HepG2 (cell line): ENCODE data around the gene AKR1C2. TPM values are rescaled to one million over a fixed set of nuclear protein-coding genes. Genes with fewer than 3 reads are reported as not detected.

Experiments
- CBFB ChIP-seq: sonication (generic); formaldehyde crosslinking; IDR thresholded peaks from 2 replicates; pipeline ENCODE4 v1.4.0; 2020; ENCODE audit warnings: missing genetic modification reagents
- CREB1 ChIP-seq, 2 experiments: fragments of 450-650 bp in 1 of 2; IDR thresholded peaks; 2 replicates each; pipeline ENCODE4 v1.6.1; 2016 to 2017; ENCODE audit warnings: control low read depth in 1 of 2, mild to moderate bottlenecking in 1 of 2, missing compliant biosample characterization in 1 of 2, missing genetic modification characterization in 1 of 2
- FOXA3 ChIP-seq: IDR thresholded peaks from 2 replicates; pipeline ENCODE4 v1.6.1; 2016; ENCODE audit warnings: missing genetic modification reagents, missing compliant biosample characterization
- KLF13 ChIP-seq: sonication (generic); formaldehyde crosslinking; IDR thresholded peaks from 2 replicates; pipeline ENCODE4 v1.4.0; 2020; ENCODE audit warnings: mild to moderate bottlenecking, missing genetic modification reagents
- SALL1 ChIP-seq: sonication (generic); formaldehyde crosslinking; IDR thresholded peaks from 2 replicates; pipeline ENCODE4 v1.8.0; 2022; ENCODE audit warnings: mild to moderate bottlenecking, missing genetic modification reagents
- SIN3A ChIP-seq: IDR thresholded peaks from 2 replicates; pipeline ENCODE4 v1.6.1; 2011; ENCODE audit warnings: low read depth, mild to moderate bottlenecking, control low read depth, low read length, borderline replicate concordance
- SSRP1 ChIP-seq: IDR thresholded peaks from 2 replicates; pipeline ENCODE4 v1.6.1; 2016; ENCODE audit warnings: control low read depth
- ZNF460 ChIP-seq: sonication (generic); formaldehyde crosslinking; IDR thresholded peaks from 2 replicates; pipeline ENCODE4 v1.5.1; 2020; ENCODE audit warnings: missing genetic modification reagents, mild to moderate bottlenecking, borderline replicate concordance
- ZNF781 ChIP-seq: sonication (generic); formaldehyde crosslinking; IDR thresholded peaks from 2 replicates; pipeline ENCODE4 v1.5.1; 2020; ENCODE audit warnings: borderline replicate concordance, mild to moderate bottlenecking, missing genetic modification reagents; ENCODE audit errors: not compliant biosample characterization
- polyA plus RNA-seq, 8 experiments: library from polyadenylated mRNA; depleted of rRNA in 3 of 8; stranded (reverse) in 7 of 8; unstranded in 1 of 8; fragments of >200 nt; fragmentation: Illumina TruSeq in 4 of 8; extraction: Trizol in 4 of 8; gene quantifications; 2 replicates each; pipeline versions ENCODE4 v1.2.1 to v1.2.3, GENCODE V29; 2011 to 2016; ENCODE audit warnings: low read depth in 4 of 8, missing spikeins in 1 of 8, mixed read lengths in 1 of 8; ENCODE audit not compliant: insufficient read depth in 1 of 8
- total RNA-seq, 5 experiments: library from RNA; depleted of rRNA; stranded (reverse); fragments of >200 nt; fragmentation: Illumina TruSeq; extraction: Trizol; gene quantifications; 2 replicates each; pipeline ENCODE4 v1.2.3, GENCODE V29; 2016; ENCODE audit warnings: low read depth in 1 of 5
- TF ChIP-seq, protein P1 (sequence below): sonication (generic); formaldehyde crosslinking; IDR thresholded peaks from 2 replicates; pipeline ENCODE4 v1.4.0; 2020; ENCODE audit warnings: missing genetic modification reagents, borderline replicate concordance
- TF ChIP-seq, protein P2 (sequence below), 2 experiments: sonication (generic) in 1 of 2; formaldehyde crosslinking in 1 of 2; IDR thresholded peaks; 2 replicates each; pipeline versions ENCODE4 v1.4.0 to v1.6.1; 2018 to 2020; ENCODE audit warnings: missing genetic modification reagents in 2 of 2, borderline replicate concordance in 1 of 2, low read depth in 1 of 2, mild to moderate bottlenecking in 1 of 2, missing biosample characterization in 1 of 2
- TF ChIP-seq, protein P3 (sequence below): sonication (generic); formaldehyde crosslinking; IDR thresholded peaks from 2 replicates; pipeline ENCODE4 v1.9.0; 2021; ENCODE audit warnings: missing genetic modification reagents, borderline replicate concordance
- TF ChIP-seq, protein P4 (sequence below): IDR thresholded peaks from 2 replicates; pipeline ENCODE4 v1.6.1; 2012; ENCODE audit warnings: low read length, improper control_type of control experiment
- TF ChIP-seq, protein P5 (sequence below): sonication (generic); formaldehyde crosslinking; IDR thresholded peaks from 2 replicates; pipeline ENCODE4 v1.5.0; 2020; ENCODE audit warnings: mild to moderate bottlenecking, missing genetic modification reagents
- TF ChIP-seq, protein P6 (sequence below): sonication (generic); formaldehyde crosslinking; IDR thresholded peaks from 2 replicates; pipeline ENCODE4 v1.8.1; 2023; ENCODE audit warnings: missing genetic modification reagents, mild to moderate bottlenecking, borderline replicate concordance
- TF ChIP-seq, protein P7 (sequence below): IDR thresholded peaks from 2 replicates; pipeline ENCODE4 v1.6.1; 2016

Gene AKR1C2
- total and polyA plus RNA-seq, 2 of the 13 experiments (the other 11 are each of a cell fraction or from before 2014, with no cell fraction given): 140 to 900 TPM

DNA sequence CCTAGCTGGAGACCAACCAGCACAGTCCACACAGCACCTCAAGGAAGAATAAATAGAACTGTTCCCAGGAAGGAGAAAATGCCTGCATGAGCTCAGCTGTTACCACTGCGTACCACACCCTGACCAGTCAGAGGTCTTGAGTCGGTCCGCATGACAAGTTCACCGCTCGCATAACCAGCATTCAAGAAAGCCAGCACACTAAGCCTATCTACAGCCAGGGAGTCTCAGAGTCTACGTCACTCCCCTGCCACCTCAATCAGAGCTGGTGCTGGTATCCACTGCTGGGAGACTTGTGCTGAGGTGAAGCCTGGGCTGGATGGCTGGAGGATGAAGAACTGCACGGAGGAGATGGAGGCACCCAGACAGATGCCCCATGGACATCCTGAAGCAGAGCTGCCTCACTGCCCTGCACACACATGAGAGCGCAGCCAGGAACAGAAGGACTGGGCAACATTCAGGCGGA lies 20.9 kb downstream of the AKR1C2 start (continued):
- TF ChIP-seq, protein P1, sequence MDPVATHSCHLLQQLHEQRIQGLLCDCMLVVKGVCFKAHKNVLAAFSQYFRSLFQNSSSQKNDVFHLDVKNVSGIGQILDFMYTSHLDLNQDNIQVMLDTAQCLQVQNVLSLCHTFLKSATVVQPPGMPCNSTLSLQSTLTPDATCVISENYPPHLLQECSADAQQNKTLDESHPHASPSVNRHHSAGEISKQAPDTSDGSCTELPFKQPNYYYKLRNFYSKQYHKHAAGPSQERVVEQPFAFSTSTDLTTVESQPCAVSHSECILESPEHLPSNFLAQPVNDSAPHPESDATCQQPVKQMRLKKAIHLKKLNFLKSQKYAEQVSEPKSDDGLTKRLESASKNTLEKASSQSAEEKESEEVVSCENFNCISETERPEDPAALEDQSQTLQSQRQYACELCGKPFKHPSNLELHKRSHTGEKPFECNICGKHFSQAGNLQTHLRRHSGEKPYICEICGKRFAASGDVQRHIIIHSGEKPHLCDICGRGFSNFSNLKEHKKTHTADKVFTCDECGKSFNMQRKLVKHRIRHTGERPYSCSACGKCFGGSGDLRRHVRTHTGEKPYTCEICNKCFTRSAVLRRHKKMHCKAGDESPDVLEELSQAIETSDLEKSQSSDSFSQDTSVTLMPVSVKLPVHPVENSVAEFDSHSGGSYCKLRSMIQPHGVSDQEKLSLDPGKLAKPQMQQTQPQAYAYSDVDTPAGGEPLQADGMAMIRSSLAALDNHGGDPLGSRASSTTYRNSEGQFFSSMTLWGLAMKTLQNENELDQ (CRISPR knock-in tag): no peak
- peak; percentile 10; the same call in 1 of the 2 replicates for TF ChIP-seq SALL1 (CRISPR knock-in tag)
- TF ChIP-seq CREB1 (IDR thresholded peaks at IDR 0.05): no peak
- TF ChIP-seq CREB1 (CRISPR knock-in tag; IDR thresholded peaks at IDR 0.05): no peak
- TF ChIP-seq ZNF460: 0 out of 2 replicates have a peak, but pooled peaks have one; percentile 13
- TF ChIP-seq, protein P2, sequence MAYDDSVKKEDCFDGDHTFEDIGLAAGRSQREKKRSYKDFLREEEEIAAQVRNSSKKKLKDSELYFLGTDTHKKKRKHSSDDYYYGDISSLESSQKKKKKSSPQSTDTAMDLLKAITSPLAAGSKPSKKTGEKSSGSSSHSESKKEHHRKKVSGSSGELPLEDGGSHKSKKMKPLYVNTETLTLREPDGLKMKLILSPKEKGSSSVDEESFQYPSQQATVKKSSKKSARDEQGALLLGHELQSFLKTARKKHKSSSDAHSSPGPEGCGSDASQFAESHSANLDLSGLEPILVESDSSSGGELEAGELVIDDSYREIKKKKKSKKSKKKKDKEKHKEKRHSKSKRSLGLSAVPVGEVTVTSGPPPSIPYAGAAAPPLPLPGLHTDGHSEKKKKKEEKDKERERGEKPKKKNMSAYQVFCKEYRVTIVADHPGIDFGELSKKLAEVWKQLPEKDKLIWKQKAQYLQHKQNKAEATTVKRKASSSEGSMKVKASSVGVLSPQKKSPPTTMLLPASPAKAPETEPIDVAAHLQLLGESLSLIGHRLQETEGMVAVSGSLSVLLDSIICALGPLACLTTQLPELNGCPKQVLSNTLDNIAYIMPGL (CRISPR knock-in tag; IDR thresholded peaks at IDR 0.05; ENCODE audit: borderline replicate concordance in 1 of 2, low read depth in 1 of 2): no peak
- 0 out of 2 replicates have a peak, but pooled peaks have one; percentile 15 for TF ChIP-seq FOXA3 (CRISPR knock-in tag)
- TF ChIP-seq, protein P3, sequence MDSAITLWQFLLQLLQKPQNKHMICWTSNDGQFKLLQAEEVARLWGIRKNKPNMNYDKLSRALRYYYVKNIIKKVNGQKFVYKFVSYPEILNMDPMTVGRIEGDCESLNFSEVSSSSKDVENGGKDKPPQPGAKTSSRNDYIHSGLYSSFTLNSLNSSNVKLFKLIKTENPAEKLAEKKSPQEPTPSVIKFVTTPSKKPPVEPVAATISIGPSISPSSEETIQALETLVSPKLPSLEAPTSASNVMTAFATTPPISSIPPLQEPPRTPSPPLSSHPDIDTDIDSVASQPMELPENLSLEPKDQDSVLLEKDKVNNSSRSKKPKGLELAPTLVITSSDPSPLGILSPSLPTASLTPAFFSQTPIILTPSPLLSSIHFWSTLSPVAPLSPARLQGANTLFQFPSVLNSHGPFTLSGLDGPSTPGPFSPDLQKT (CRISPR knock-in tag): no peak
- TF ChIP-seq SIN3A: peak; percentile 53; the same call in 1 of the 2 replicates
- TF ChIP-seq CBFB (CRISPR knock-in tag): 0 out of 2 replicates have a peak, but pooled peaks have one; percentile 11
- TF ChIP-seq KLF13 (CRISPR knock-in tag): 0 out of 2 replicates have a peak, but pooled peaks have one; percentile 66
- TF ChIP-seq ZNF781: peak; percentile 40
- TF ChIP-seq, protein P4, sequence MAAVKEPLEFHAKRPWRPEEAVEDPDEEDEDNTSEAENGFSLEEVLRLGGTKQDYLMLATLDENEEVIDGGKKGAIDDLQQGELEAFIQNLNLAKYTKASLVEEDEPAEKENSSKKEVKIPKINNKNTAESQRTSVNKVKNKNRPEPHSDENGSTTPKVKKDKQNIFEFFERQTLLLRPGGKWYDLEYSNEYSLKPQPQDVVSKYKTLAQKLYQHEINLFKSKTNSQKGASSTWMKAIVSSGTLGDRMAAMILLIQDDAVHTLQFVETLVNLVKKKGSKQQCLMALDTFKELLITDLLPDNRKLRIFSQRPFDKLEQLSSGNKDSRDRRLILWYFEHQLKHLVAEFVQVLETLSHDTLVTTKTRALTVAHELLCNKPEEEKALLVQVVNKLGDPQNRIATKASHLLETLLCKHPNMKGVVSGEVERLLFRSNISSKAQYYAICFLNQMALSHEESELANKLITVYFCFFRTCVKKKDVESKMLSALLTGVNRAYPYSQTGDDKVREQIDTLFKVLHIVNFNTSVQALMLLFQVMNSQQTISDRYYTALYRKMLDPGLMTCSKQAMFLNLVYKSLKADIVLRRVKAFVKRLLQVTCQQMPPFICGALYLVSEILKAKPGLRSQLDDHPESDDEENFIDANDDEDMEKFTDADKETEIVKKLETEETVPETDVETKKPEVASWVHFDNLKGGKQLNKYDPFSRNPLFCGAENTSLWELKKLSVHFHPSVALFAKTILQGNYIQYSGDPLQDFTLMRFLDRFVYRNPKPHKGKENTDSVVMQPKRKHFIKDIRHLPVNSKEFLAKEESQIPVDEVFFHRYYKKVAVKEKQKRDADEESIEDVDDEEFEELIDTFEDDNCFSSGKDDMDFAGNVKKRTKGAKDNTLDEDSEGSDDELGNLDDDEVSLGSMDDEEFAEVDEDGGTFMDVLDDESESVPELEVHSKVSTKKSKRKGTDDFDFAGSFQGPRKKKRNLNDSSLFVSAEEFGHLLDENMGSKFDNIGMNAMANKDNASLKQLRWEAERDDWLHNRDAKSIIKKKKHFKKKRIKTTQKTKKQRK: no peak
- TF ChIP-seq, protein P5, sequence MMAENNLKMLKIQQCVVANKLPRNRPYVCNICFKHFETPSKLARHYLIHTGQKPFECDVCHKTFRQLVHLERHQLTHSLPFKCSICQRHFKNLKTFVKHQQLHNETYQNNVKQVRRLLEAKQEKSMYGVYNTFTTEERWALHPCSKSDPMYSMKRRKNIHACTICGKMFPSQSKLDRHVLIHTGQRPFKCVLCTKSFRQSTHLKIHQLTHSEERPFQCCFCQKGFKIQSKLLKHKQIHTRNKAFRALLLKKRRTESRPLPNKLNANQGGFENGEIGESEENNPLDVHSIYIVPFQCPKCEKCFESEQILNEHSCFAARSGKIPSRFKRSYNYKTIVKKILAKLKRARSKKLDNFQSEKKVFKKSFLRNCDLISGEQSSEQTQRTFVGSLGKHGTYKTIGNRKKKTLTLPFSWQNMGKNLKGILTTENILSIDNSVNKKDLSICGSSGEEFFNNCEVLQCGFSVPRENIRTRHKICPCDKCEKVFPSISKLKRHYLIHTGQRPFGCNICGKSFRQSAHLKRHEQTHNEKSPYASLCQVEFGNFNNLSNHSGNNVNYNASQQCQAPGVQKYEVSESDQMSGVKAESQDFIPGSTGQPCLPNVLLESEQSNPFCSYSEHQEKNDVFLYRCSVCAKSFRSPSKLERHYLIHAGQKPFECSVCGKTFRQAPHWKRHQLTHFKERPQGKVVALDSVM (CRISPR knock-in tag): no peak
- TF ChIP-seq, protein P6, sequence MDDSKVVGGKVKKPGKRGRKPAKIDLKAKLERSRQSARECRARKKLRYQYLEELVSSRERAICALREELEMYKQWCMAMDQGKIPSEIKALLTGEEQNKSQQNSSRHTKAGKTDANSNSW (CRISPR knock-in tag): peak; percentile 67; the same call in 1 of the 2 replicates
- peak; percentile 91 for TF ChIP-seq SSRP1 (CRISPR knock-in tag)
- TF ChIP-seq, protein P7, sequence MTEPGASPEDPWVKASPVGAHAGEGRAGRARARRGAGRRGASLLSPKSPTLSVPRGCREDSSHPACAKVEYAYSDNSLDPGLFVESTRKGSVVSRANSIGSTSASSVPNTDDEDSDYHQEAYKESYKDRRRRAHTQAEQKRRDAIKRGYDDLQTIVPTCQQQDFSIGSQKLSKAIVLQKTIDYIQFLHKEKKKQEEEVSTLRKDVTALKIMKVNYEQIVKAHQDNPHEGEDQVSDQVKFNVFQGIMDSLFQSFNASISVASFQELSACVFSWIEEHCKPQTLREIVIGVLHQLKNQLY (CRISPR knock-in tag): no peak
